GM10266 (cell line): ENCODE results near the gene LILRA6.

Experiments
- DNase-seq: peaks from one replicate; pipeline ENCODE4 v3.0.0; 2012; ENCODE audit errors: extremely low spot score
- TF ChIP-seq, protein P1 (sequence below): IDR thresholded peaks from 2 replicates; pipeline ENCODE4 v1.5.1; 2012; ENCODE audit warnings: mild to moderate bottlenecking, low read depth; ENCODE audit not compliant: control insufficient read depth, insufficient read depth; ENCODE audit errors: missing control alignments

LILRA6 gene

DNA sequence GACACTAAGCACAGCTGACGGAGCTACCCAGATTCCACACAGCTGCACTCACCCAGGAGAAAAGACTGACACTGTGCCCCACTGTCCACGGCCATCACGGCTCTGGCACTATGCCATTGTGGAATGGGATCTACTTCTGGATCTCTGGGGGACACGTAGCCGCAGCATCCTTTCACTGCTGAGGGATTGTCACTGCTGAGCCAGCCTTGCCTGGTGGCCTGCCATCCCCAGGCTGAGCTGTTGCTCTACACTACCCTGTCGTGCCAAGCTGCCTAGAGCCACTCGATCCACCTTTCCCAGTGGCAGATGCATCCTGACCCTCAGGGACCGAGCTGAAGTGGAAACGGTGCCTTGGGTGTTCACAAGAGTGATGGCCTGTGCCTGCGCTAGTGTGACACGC lies 19.5 kb upstream of the LILRA6 start:
- DNase-seq, result no peak
- TF ChIP-seq, protein P1, sequence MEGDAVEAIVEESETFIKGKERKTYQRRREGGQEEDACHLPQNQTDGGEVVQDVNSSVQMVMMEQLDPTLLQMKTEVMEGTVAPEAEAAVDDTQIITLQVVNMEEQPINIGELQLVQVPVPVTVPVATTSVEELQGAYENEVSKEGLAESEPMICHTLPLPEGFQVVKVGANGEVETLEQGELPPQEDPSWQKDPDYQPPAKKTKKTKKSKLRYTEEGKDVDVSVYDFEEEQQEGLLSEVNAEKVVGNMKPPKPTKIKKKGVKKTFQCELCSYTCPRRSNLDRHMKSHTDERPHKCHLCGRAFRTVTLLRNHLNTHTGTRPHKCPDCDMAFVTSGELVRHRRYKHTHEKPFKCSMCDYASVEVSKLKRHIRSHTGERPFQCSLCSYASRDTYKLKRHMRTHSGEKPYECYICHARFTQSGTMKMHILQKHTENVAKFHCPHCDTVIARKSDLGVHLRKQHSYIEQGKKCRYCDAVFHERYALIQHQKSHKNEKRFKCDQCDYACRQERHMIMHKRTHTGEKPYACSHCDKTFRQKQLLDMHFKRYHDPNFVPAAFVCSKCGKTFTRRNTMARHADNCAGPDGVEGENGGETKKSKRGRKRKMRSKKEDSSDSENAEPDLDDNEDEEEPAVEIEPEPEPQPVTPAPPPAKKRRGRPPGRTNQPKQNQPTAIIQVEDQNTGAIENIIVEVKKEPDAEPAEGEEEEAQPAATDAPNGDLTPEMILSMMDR, result no peak

DNA sequence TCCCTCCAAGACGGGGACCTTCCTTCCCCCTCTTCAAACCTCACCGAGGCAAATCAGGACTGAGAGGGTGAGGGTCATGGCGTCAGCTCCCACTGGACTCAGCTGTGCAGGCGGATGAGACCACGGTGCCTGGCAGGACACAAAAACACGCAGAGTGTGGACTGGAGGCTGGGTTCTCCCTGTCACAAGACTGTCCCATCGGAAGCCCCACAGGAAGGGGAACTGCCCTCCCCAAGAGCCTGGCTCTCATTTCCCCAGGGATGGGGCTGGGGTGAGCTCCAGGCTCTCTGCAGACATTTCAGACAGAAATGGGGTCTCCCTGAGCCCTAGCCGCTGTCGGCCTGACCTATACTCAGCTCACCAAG lies 14.5 kb upstream of the LILRA6 start, which contains the start of gene LILRB5:
TSS of gene LILRB5 (minus strand) at position 158 of the 365 bp plus-strand sequence. CDS start at position 78, 80 bp downstream.
- DNase-seq, result no peak
- TF ChIP-seq, protein P1, result no peak

DNA sequence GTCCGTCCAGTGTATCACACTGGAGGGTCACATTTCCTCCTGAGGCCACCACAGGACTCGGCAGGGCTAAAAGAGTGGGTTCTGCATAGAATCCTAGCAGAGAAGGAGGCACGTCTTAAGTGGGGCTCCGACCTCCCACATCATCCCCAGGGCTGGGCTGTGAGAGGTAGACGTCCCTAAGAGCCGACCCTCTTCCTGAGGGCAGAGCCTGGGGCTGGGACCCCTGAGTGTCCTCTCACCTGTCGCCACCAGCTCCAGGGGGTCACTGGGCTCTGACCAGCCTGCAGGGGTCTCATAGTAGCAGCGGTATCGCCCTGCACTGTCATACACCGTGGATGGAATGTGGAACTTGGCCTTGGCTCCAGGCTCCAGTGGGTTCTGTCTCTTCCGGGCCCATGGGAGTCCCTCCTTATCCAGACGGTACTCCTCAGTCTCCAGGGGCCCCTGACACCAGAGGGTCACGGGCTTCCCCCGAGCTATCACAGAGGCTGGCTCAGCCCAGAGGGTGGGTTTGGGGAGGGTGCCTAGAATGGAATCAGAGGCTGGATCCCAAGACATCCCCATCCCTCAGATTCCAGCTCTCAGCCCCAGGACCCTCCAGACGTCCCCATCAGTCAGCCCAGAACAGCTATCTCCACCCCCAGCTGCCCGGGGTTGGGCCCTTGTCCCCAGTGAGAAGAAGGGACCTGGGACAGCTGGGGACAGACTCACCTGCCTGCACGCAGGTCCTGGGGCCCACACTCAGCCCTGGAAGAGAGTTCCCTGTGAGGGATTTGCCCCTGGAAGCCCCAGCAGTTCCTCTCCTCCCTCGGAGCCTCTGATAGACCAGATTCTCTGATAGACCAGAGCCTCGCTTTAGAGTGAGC lies 13.9 kb upstream of the LILRA6 start:
- TF ChIP-seq, protein P1, result no peak
- DNase-seq, result no peak

DNA sequence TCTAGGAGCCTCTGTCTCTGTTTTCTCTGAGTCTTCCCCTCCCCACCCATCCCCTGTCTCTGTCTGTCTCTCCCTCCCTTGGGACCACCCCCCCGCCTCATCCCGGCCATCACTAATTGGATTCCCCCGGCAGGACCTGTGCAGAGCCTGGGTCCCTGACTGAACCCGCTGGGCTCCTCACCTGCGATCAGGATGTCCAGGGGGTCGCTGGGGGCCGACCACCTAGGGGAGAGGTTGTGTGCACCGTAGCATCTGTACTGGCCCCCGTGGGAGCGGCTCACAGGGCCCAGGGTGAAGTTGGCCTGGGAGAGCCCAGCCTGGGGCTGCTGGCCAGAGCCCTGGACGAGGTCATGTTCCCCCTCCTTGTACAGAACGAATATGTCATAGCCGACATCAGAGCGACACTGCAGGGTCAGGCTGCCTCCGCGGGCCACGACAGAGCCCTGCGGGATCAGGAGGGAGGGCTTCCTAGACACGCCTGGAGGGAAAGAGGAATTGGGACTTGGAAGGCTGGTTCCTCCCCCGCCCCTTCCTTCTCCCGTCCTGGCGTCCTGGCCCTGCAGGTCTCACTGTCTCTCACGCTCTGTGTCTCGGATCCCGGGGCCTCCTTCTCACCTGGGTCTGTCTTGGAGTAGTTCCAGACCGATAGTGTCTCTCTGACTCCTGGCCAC lies 12.7 kb upstream of the LILRA6 start:
- no peak for DNase-seq
- TF ChIP-seq, protein P1, result no peak

DNA sequence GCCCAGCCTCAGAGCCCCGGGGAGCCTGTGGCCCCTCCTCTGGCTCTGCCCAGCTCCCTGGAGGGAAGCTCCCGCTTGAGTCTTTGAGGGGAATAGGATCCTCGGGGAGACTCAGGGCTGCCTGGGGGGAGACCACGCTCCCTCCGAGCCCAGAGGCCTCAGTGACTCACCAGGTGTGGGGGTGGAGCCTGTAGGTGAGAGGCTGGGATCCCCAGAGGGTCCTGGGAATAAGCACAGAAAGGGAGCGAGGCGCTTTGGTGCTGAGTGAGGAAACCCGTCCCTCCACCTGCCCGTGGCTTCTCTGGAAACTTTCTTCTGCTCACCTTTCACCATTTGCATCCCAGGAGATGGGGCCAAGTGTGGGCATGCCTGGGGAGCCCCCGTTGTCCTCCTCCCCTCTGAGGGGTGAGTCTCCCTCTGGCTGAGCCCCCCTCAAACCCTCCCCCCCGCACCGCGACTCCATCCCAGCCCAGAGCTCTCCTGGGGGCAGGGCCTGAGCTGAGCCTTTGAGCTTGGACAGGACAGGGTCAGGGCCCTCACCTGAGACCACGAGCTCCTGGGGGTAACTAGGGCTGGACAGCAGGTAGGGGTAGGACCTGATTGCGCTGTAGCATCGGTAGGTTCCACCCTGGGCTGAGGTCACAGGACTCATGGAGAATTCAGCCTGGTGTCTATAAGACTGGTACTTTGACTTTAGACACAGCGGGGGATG lies 11.8 kb upstream of the LILRA6 start:
- TF ChIP-seq, protein P1, result no peak
- no peak for DNase-seq

DNA sequence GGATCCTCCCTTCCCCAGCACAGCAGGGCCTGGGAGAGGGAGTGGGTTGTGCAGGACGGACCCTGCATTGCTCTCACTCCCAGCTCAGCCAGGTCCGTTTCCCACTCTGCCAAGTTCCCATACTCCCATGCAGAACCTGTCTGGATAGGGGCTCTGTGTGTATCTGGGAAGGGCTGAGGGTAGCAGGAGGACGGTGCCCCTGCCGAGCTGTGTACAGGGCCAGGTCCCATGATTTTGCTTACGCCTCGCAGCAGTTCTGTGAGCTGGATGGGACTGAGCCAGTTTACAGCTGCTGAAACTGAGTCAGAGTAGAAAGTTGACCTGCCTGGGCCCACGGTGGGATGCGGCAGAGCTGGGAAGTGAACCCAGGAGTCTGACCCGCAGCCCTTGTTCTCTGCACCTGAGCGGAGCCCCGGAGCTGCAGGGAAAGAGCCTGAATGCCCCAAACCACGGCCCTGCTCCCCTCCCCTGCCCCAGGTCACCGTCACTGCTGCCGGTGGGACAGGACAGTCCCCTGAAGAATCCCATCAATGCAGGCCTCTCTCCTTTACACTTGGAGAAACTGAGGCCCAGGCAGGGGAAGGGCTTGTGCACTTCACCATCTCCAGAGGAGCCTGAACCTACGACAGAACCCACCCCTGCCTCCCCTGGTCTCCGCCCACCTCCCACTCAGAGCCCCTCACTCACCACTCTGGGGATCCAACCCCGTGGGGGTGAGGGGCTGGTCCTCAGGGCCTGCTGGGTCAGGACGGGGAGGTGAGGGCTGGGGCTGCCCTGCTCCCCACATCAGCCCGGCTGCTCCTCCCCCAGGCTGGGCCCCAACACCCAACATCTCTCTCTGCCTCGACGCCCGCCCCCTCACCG lies 11.0 kb upstream of the LILRA6 start:
- no peak for DNase-seq
- TF ChIP-seq, protein P1, result no peak
